ENCODE results near the gene RANBP3.

DNA sequence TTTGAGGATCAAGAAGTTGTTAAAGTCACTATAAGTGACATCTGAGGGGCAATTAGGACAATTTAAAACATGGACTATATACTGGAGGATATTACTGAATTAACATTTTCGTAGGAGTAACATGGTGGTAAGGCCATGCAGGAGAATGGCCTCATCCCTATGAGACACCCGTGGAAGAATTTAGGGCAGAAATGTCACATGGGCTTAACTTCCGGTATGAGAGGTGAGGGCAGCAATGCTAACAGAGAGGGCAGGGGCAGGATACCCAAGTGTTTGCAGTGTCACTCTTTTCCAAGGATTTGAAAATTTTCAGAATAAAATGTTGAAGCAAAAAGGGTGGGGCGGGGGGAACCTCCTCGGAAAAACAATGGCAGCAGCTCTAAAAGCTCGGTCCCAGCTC is 23.6 kb downstream of the RANBP3 start:
- TF ChIP-seq, protein P1, sequence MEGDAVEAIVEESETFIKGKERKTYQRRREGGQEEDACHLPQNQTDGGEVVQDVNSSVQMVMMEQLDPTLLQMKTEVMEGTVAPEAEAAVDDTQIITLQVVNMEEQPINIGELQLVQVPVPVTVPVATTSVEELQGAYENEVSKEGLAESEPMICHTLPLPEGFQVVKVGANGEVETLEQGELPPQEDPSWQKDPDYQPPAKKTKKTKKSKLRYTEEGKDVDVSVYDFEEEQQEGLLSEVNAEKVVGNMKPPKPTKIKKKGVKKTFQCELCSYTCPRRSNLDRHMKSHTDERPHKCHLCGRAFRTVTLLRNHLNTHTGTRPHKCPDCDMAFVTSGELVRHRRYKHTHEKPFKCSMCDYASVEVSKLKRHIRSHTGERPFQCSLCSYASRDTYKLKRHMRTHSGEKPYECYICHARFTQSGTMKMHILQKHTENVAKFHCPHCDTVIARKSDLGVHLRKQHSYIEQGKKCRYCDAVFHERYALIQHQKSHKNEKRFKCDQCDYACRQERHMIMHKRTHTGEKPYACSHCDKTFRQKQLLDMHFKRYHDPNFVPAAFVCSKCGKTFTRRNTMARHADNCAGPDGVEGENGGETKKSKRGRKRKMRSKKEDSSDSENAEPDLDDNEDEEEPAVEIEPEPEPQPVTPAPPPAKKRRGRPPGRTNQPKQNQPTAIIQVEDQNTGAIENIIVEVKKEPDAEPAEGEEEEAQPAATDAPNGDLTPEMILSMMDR (conservative IDR thresholded peaks at IDR 0.05) = no peak
- TF ChIP-seq EZH2 (IDR thresholded peaks at IDR 0.05; ENCODE audit: low read depth) = no peak

Data from PC-9 (cell line).